Measurements from ENCODE around the gene SFT2D1.
"Not testable (repeated sequence)": the region's sequence is repeated elsewhere in the genome, so short reads cannot be mapped to it uniquely, and the experiment has no call there.

The SFT2D1 gene

GRCh38 chr6:166342349-166343149 lies at the start of gene SFT2D1:
SFT2D1 (minus strand) TSS chr6:166342545; CDS start chr6:166342481, 64 bp downstream.
- DNase-seq (ENCODE audit: low spot score in 2 of 2), result peak; percentile 57 to 63
- Mint-ChIP-seq H3K27me3 (no peaks in the 10 kb centered on the region), H3K4me1 (peaks cover 9% of the 10 kb centered on the region), H3K4me3 (peak within 1 kb of the TSS; percentile 78), H3K36me3 (ENCODE audit: insufficient read depth) (no peaks in the 10 kb centered on the region), H3K27ac (ENCODE audit: low read depth) (peak within 1 kb of the TSS; percentile 75), H3K9me3 (no peaks in the 10 kb centered on the region)
- ATAC-seq (replicated peaks; ENCODE audit: extremely low read depth, poor library complexity, severe bottlenecking), result peak; percentile 64

- Mint-ChIP-seq H3K27ac (ENCODE audit: low read depth) (no peak overlapping the region), H3K4me3 (no peak overlapping the region), H3K36me3 (ENCODE audit: insufficient read depth) (peaks cover 1% of the 10 kb centered on the region), H3K9me3 (no peaks in the 10 kb centered on the region), H3K4me1 (no peaks in the 10 kb centered on the region), H3K27me3 (peaks cover 13% of the 10 kb centered on the region)
- no peak for ATAC-seq (replicated peaks; ENCODE audit: extremely low read depth, poor library complexity, severe bottlenecking)
- DNase-seq (ENCODE audit: low spot score in 2 of 2), result no peak
Observed at GRCh38 chr6:166389119-166389518, 46.8 kb upstream of the SFT2D1 start.

- DNase-seq (ENCODE audit: low spot score in 2 of 2) (no peak), ATAC-seq (replicated peaks; ENCODE audit: extremely low read depth, poor library complexity, severe bottlenecking) (no peak)
- Mint-ChIP-seq H3K27ac (ENCODE audit: low read depth) (no peak overlapping the region), H3K4me1 (peaks cover 5% of the 10 kb centered on the region), H3K9me3 (no peaks in the 10 kb centered on the region), H3K36me3 (ENCODE audit: insufficient read depth) (peaks cover 4% of the 10 kb centered on the region), H3K27me3 (peaks cover 9% of the 10 kb centered on the region), H3K4me3 (no peak overlapping the region)
Observed at GRCh38 chr6:166388290-166389004, 46.1 kb upstream of the SFT2D1 start.

- Mint-ChIP-seq H3K36me3 (ENCODE audit: insufficient read depth) (peaks cover 4% of the 10 kb centered on the region), H3K27me3 (peaks cover 7% of the 10 kb centered on the region), H3K4me1 (peaks cover 6% of the 10 kb centered on the region), H3K27ac (ENCODE audit: low read depth) (no peak overlapping the region), H3K4me3 (no peak overlapping the region), H3K9me3 (no peaks in the 10 kb centered on the region)
- ATAC-seq (replicated peaks; ENCODE audit: extremely low read depth, poor library complexity, severe bottlenecking) (no peak), DNase-seq (ENCODE audit: low spot score in 2 of 2) (no peak)
Observed at GRCh38 chr6:166387642-166388289, 45.4 kb upstream of the SFT2D1 start.

DNA sequence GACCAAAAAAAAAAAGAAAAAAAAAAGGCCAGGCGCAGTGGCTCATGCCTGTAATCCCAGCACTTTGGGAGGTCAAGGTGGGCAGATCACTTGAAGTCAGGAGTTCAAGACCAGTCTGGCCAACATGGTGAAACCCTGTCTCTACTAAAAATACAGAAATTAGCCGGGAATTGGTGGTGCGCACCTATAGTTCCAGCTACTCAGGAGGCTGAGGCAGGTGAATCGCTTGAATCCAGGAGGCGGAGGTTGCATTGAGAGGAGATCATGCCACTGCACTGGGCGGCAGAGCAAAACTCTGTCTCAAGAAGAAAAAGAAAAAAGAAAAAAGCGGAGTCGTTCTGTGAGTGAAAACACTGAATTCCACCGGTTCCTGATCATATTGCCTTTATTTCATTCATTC lies 44.8 kb upstream of the SFT2D1 start:
- DNase-seq (ENCODE audit: low spot score in 2 of 2); H3K9me3 Mint-ChIP-seq; H3K4me1 Mint-ChIP-seq; H3K27ac Mint-ChIP-seq (ENCODE audit: low read depth); H3K36me3 Mint-ChIP-seq (ENCODE audit: insufficient read depth); ATAC-seq (replicated peaks; ENCODE audit: extremely low read depth, poor library complexity, severe bottlenecking); H3K4me3 Mint-ChIP-seq; H3K27me3 Mint-ChIP-seq: not testable (repeated sequence)

- no peak overlapping the region for H3K27ac Mint-ChIP-seq (ENCODE audit: low read depth)
- H3K27me3 Mint-ChIP-seq, result no peaks in the 10 kb centered on the region
- H3K4me3 Mint-ChIP-seq, result no peak overlapping the region
- H3K9me3 Mint-ChIP-seq, result no peaks in the 10 kb centered on the region
- peaks cover 9% of the 10 kb centered on the region for H3K36me3 Mint-ChIP-seq (ENCODE audit: insufficient read depth)
- no peak for DNase-seq (ENCODE audit: low spot score in 2 of 2)
- H3K4me1 Mint-ChIP-seq, result peaks cover 12% of the 10 kb centered on the region
- ATAC-seq (replicated peaks; ENCODE audit: extremely low read depth, poor library complexity, severe bottlenecking), result no peak
Observed at GRCh38 chr6:166386111-166386510, 43.8 kb upstream of the SFT2D1 start.

DNA sequence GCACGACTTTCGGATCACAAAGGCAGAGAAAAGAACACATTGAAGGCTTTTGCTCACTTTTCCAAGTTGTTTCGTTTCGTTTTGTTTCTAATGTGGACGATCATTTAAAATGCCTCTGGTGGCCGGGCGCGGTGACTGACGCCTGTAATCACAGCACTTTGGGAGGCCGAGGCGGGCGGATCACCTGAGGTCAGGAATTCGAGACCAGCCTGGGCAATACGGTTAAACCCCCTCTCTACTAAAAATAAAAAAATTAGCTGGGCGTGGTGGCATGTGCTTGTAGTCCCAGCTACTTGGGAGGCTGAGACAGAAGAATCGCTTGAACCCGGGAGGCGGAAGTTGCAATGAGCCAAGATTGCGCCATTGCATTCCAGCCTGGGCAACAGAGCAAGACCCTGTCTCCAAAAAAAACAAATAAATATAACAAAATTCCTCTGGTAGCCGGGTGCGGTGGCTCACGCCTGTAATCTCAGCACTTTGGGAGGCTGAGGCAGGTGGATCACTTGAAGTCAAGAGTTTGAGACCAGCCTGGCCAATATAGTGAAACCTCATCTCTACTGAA lies 41.5 kb upstream of the SFT2D1 start:
- peak overlapping the region; percentile 69 for H3K27ac Mint-ChIP-seq (ENCODE audit: low read depth)
- peaks cover 13% of the 10 kb centered on the region for H3K4me1 Mint-ChIP-seq
- not testable (repeated sequence) for H3K36me3 Mint-ChIP-seq (ENCODE audit: insufficient read depth); H3K9me3 Mint-ChIP-seq; DNase-seq (ENCODE audit: low spot score in 2 of 2); H3K27me3 Mint-ChIP-seq
- H3K4me3 Mint-ChIP-seq, result peak overlapping the region; percentile 86
- peak; percentile 1 for ATAC-seq (replicated peaks; ENCODE audit: extremely low read depth, poor library complexity, severe bottlenecking)

DNA sequence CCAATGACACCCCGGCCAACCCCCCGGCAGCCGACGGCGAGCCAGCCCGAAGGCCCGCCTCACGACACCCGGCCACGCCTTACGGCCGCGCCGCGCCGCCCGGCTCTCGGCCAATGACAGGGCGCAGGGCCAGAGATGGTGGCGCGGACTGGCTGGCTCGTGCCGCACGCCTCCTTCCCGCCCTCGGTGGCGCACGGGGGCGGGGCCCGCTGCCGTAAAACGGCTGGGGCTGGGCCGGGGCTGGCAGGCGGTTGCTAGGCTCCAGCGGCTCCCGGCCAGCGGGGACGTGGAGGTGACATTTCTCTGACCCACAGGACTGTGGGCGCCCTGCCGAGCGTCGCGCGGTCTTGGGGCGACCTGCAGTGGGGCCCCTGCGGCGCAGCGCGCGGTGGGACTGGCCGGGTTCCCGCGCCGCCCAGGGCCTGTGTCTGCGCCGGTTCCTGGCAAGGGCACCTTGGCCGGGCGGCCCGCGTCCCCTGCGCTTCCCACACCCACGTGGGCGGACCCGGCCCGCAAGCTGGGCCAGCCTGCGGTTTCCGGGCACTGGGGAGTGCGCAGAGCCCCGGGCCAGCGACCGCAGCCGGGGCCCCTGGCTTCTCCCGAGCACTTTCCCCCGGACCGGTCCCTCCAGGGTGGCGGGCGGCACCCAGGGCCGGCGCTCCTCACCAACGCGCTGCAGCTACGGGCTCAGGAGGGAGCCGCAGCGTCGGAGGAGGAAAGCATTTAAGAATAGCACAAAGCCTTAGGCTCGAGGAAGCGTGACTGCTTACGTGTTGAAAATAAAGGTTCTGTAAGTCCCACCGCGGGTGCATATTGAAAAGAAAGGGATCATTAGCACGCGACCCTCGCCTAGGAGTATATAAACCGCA lies 40.8 kb upstream of the SFT2D1 start, which contains the start of gene MPC1:
Gene MPC1, minus strand, starts transcription at position 8 of the 869 bp plus-strand sequence. CDS start 64 bp downstream, outside the sequence.
- DNase-seq (ENCODE audit: low spot score in 2 of 2), result peak; percentile 87 to 89
- Mint-ChIP-seq H3K27me3 (no peaks in the 10 kb centered on the region), H3K9me3 (no peaks in the 10 kb centered on the region), H3K4me3 (peak within 1 kb of the TSS; percentile 86), H3K4me1 (peaks cover 13% of the 10 kb centered on the region), H3K27ac (ENCODE audit: low read depth) (peak within 1 kb of the TSS; percentile 88), H3K36me3 (ENCODE audit: insufficient read depth) (peaks cover 8% of the 10 kb centered on the region)
- peak; percentile 94 for ATAC-seq (replicated peaks; ENCODE audit: extremely low read depth, poor library complexity, severe bottlenecking)

- H3K27me3 Mint-ChIP-seq, result no peaks in the 10 kb centered on the region
- peak overlapping the region; percentile 88 for H3K27ac Mint-ChIP-seq (ENCODE audit: low read depth)
- peaks cover 8% of the 10 kb centered on the region for H3K36me3 Mint-ChIP-seq (ENCODE audit: insufficient read depth)
- H3K9me3 Mint-ChIP-seq, result no peaks in the 10 kb centered on the region
- ATAC-seq (replicated peaks; ENCODE audit: extremely low read depth, poor library complexity, severe bottlenecking) (peak; percentile 7), DNase-seq (ENCODE audit: low spot score in 2 of 2) (peak in 1 of 2 donors; percentile 35)
- peaks cover 13% of the 10 kb centered on the region for H3K4me1 Mint-ChIP-seq
- peak overlapping the region; percentile 86 for H3K4me3 Mint-ChIP-seq
Observed at GRCh38 chr6:166382500-166382932, 40.2 kb upstream of the SFT2D1 start.

DNA sequence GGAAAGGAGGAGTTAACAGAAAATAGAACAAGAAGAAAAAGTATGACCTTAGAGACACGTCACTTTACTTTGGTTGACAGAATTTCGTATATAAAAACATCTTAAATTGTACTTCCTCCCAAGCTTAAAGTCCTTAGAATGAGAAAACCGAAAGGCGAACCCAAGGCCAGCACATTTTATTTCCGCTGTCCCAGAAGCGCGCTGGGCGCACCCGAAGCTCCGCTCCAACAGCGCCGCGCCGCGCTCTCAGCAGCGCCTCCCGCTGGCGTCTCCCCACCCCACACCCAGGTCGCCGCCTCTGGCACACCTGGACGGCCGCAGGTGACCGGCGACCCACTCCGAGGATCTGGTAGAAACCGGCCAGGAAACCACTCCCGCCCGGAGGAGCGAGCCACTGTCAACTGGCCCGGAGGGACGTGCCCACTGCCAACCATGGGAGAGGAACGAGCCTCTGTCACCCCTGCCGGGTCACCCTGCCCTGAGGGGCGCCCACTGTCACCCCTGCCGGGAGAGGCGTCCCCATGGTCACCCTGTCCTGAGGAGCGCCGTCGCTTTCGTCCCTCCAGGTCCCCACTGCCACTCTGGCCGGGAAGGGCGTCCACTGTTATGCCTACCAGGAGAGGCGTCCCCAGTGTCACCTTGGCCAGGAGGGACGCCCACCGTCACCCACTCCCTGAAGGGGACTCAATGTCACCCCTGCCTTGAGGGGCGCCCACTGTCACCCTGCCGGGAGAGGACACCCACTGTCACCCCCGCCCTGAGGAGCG lies 39.6 kb upstream of the SFT2D1 start:
- Mint-ChIP-seq H3K9me3 (no peaks in the 10 kb centered on the region), H3K27ac (ENCODE audit: low read depth) (peak overlapping the region; percentile 88), H3K4me3 (peak overlapping the region; percentile 86), H3K27me3 (no peaks in the 10 kb centered on the region), H3K36me3 (ENCODE audit: insufficient read depth) (peaks cover 8% of the 10 kb centered on the region), H3K4me1 (peaks cover 13% of the 10 kb centered on the region)
- ATAC-seq (replicated peaks; ENCODE audit: extremely low read depth, poor library complexity, severe bottlenecking), result peak; percentile 25
- DNase-seq (ENCODE audit: low spot score in 2 of 2), result peak; percentile 50 to 52

DNA sequence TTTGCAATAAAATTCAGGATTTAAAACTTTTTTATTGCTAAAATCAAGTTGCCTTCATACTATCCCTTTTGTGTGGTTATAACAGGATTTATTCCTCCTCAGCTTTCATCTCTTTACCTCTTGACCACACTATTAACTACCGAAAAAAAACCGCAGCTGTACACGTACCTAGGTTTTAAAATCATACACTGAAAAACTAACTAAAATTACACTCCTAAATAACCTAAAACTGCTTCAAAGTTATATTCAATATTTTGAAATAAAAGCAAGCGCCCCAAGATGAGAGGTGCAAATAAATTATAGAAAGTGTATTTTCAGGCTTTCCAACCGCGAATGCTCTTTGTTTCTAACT lies 39.0 kb upstream of the SFT2D1 start:
- H3K36me3 Mint-ChIP-seq (ENCODE audit: insufficient read depth), result peaks cover 8% of the 10 kb centered on the region
- peak overlapping the region; percentile 86 for H3K4me3 Mint-ChIP-seq
- DNase-seq (ENCODE audit: low spot score in 2 of 2) (no peak), ATAC-seq (replicated peaks; ENCODE audit: extremely low read depth, poor library complexity, severe bottlenecking) (no peak)
- no peaks in the 10 kb centered on the region for H3K27me3 Mint-ChIP-seq
- no peaks in the 10 kb centered on the region for H3K9me3 Mint-ChIP-seq
- peak overlapping the region; percentile 88 for H3K27ac Mint-ChIP-seq (ENCODE audit: low read depth)
- H3K4me1 Mint-ChIP-seq, result peaks cover 13% of the 10 kb centered on the region

Data from central memory CD8-positive, alpha-beta T cell (primary cell).